IMR-90 (cell line): ENCODE results near the gene RMND5A. TPM values are rescaled to one million over a fixed set of nuclear protein-coding genes. Genes with fewer than 3 reads are reported as not detected.

ENCODE experiments used
- ATAC-seq: fragments of 200-7000 bp; cut with Tn5 transposase; 2 replicates; pipeline ENCODE4 v1.9.1; 2020; ENCODE audit warnings: low read depth, mild to moderate bottlenecking, moderate library complexity
- BruUV-seq: library from RNA; stranded (reverse); fragments of 400-500 nt; replicated peaks from 2 replicates; lab custom pipeline; 2021; lab: Mats Ljungman, UMichigan
- CTCF ChIA-PET: fragments of 300-600 bp; formaldehyde crosslinking; extraction: SDS; loops from one replicate; lab custom pipeline; 2021; ENCODE audit warnings: antibody characterized with exemption; lab: Yijun Ruan, JAX
- POLR2A ChIA-PET: fragments of 300-600 bp; sonication (Branson Sonifier 250); formaldehyde crosslinking; loops from one replicate; lab custom pipeline; 2022; ENCODE audit warnings: antibody characterized with exemption; ENCODE audit not compliant: unreplicated experiment; lab: Charles Lee
- DNase-seq: peaks from one replicate; pipeline ENCODE4 v3.0.0; 2013
- H2AFZ ChIP-seq: replicated peaks from 2 replicates; pipeline ENCODE3; 2013; ENCODE audit warnings: low read length, mild to moderate bottlenecking; ENCODE audit not compliant: poor library complexity
- H2AK5ac ChIP-seq: 2 replicates; pipeline ENCODE4 v1.6.1; 2013; ENCODE audit warnings: low read depth, low read length, inconsistent platforms
- H2AK9ac ChIP-seq: replicated peaks from 2 replicates; pipeline ENCODE3; 2013; ENCODE audit warnings: mild to moderate bottlenecking, low read depth, low read length, moderate library complexity; ENCODE audit not compliant: poor library complexity
- H2BK120ac ChIP-seq: 2 replicates; pipeline ENCODE4 v1.6.1; 2013; ENCODE audit warnings: low read depth, low read length, inconsistent platforms
- H2BK15ac ChIP-seq: 3 replicates; pipeline ENCODE4 v1.6.1; 2013; ENCODE audit warnings: low read depth, low read length, inconsistent platforms
- H2BK20ac ChIP-seq: 2 replicates; pipeline ENCODE4 v1.6.1; 2013; ENCODE audit warnings: low read depth, mild to moderate bottlenecking, inconsistent platforms, low read length, moderate library complexity
- H2BK5ac ChIP-seq: 2 replicates; pipeline ENCODE4 v1.6.1; 2013; ENCODE audit warnings: mild to moderate bottlenecking, low read depth, low read length, inconsistent platforms; ENCODE audit not compliant: poor library complexity, severe bottlenecking
- H3K14ac ChIP-seq: replicated peaks from 2 replicates; pipeline ENCODE4 v1.6.1; 2013; ENCODE audit warnings: low read depth, low read length, inconsistent platforms
- H3K18ac ChIP-seq: 2 replicates; pipeline ENCODE4 v1.6.1; 2013; ENCODE audit warnings: low read depth, low read length, control low read depth
- H3K23ac ChIP-seq: 2 replicates; pipeline ENCODE4 v1.6.1; 2013; ENCODE audit warnings: low read depth, low read length, inconsistent platforms
- H3K27ac ChIP-seq: 2 replicates; pipeline ENCODE4 v1.5.1; 2013; ENCODE audit warnings: mild to moderate bottlenecking, control low read depth, low read length; ENCODE audit not compliant: insufficient read depth
- H3K27me3 ChIP-seq: 2 replicates; pipeline ENCODE4 v1.6.1; 2013; ENCODE audit warnings: low read length; ENCODE audit not compliant: control insufficient read depth, insufficient read depth
- H3K36me3 ChIP-seq: 2 replicates; pipeline ENCODE4 v1.6.1; 2013; ENCODE audit warnings: low read length, mixed read lengths; ENCODE audit not compliant: control insufficient read depth, insufficient read depth
- H3K4ac ChIP-seq: 2 replicates; pipeline ENCODE4 v1.6.1; 2013; ENCODE audit warnings: low read depth, low read length, inconsistent platforms
- H3K4me1 ChIP-seq: 2 replicates; pipeline ENCODE4 v1.6.1; 2013; ENCODE audit warnings: low read length, mixed read lengths; ENCODE audit not compliant: control insufficient read depth, insufficient read depth
- H3K4me2 ChIP-seq: 2 replicates; pipeline ENCODE4 v1.6.1; 2013; ENCODE audit warnings: low read depth, mild to moderate bottlenecking, control low read depth, low read length, moderate library complexity
- H3K4me3 ChIP-seq: 2 replicates; pipeline ENCODE4 v1.5.1; 2013; ENCODE audit warnings: low read depth, mild to moderate bottlenecking, control low read depth, low read length, moderate library complexity; ENCODE audit not compliant: insufficient read depth
- H3K56ac ChIP-seq: 2 replicates; pipeline ENCODE4 v1.6.1; 2013; ENCODE audit warnings: low read length, inconsistent platforms; ENCODE audit not compliant: insufficient read depth; ENCODE audit errors: extremely low read depth
- H3K79me1 ChIP-seq, 2 experiments: 2 replicates each; pipeline ENCODE4 v1.6.1; 2013; ENCODE audit warnings: low read length in 2 of 2, inconsistent platforms in 1 of 2, low read depth in 1 of 2
- H3K9ac ChIP-seq: 2 replicates; pipeline ENCODE4 v1.6.1; 2013; ENCODE audit warnings: low read depth, low read length, control low read depth
- H3K9me1 ChIP-seq: 2 replicates; pipeline ENCODE4 v1.6.1; 2013; ENCODE audit warnings: low read length, inconsistent platforms; ENCODE audit not compliant: insufficient read depth
- H3K9me3 ChIP-seq: 2 replicates; pipeline ENCODE4 v1.6.1; 2013; ENCODE audit warnings: low read length; ENCODE audit not compliant: control insufficient read depth, insufficient read depth
- H4K20me1 ChIP-seq: 2 replicates; pipeline ENCODE4 v1.6.1; 2013; ENCODE audit warnings: low read length, inconsistent platforms; ENCODE audit not compliant: insufficient read depth
- H4K5ac ChIP-seq: 2 replicates; pipeline ENCODE4 v1.6.1; 2013; ENCODE audit warnings: mild to moderate bottlenecking, low read depth, low read length, control low read depth
- H4K8ac ChIP-seq, 2 experiments: 2 replicates each; pipeline ENCODE4 v1.6.1; 2013; ENCODE audit warnings: low read depth in 2 of 2, low read length in 2 of 2, control low read depth in 1 of 2, inconsistent platforms in 1 of 2
- H4K91ac ChIP-seq: 2 replicates; pipeline ENCODE4 v1.6.1; 2013; ENCODE audit warnings: low read depth, low read length, inconsistent platforms; ENCODE audit not compliant: insufficient read depth
- BHLHE40 ChIP-seq: fragments of 150-350 bp; IDR thresholded peaks from 2 replicates; pipeline ENCODE4 v1.6.1; 2016; ENCODE audit warnings: mild to moderate bottlenecking, low read depth, low read length
- CEBPB ChIP-seq: IDR thresholded peaks from 2 replicates; pipeline ENCODE4 v1.6.1; 2012; ENCODE audit warnings: low read depth, low read length, improper control_type of control experiment
- CHD1 ChIP-seq: IDR thresholded peaks from 2 replicates; pipeline ENCODE4 v1.6.1; 2012; ENCODE audit warnings: low read depth, low read length, improper control_type of control experiment
- FOS ChIP-seq: fragments of 150-350 bp; IDR thresholded peaks from 2 replicates; pipeline ENCODE4 v1.6.1; 2016; ENCODE audit warnings: low read depth, low read length
- MAFK ChIP-seq: IDR thresholded peaks from 2 replicates; pipeline ENCODE4 v1.6.1; 2012; ENCODE audit warnings: low read depth, low read length, improper control_type of control experiment
- MAZ ChIP-seq: IDR thresholded peaks from 2 replicates; pipeline ENCODE4 v1.6.1; 2012; ENCODE audit warnings: low read depth, mild to moderate bottlenecking, low read length, improper control_type of control experiment, moderate library complexity, borderline replicate concordance
- MXI1 ChIP-seq: IDR thresholded peaks from 2 replicates; pipeline ENCODE4 v1.6.1; 2012; ENCODE audit warnings: low read depth, mild to moderate bottlenecking, low read length, moderate library complexity, borderline replicate concordance
- NFE2L2 ChIP-seq: fragments of 150-350 bp; IDR thresholded peaks from 2 replicates; pipeline ENCODE4 v1.6.1; 2016; ENCODE audit warnings: low read depth, mild to moderate bottlenecking, low read length
- POLR2A ChIP-seq: IDR thresholded peaks from 2 replicates; pipeline ENCODE4 v1.6.1; 2012; ENCODE audit warnings: mild to moderate bottlenecking, low read depth, low read length
- RAD21 ChIP-seq: IDR thresholded peaks from 2 replicates; pipeline ENCODE4 v1.6.1; 2012; ENCODE audit warnings: low read length, improper control_type of control experiment
- RCOR1 ChIP-seq: IDR thresholded peaks from 2 replicates; pipeline ENCODE4 v1.6.1; 2012; ENCODE audit warnings: mild to moderate bottlenecking, low read length, improper control_type of control experiment; ENCODE audit not compliant: insufficient replicate concordance
- RFX5 ChIP-seq: IDR thresholded peaks from 2 replicates; pipeline ENCODE4 v1.8.0; 2012; ENCODE audit warnings: low read depth, mild to moderate bottlenecking, low read length, moderate library complexity
- SMC3 ChIP-seq: fragments of 150-350 bp; IDR thresholded peaks from 2 replicates; pipeline ENCODE4 v1.6.1; 2016; ENCODE audit warnings: low read depth, mild to moderate bottlenecking, antibody characterized with exemption, low read length, moderate library complexity
- WGBS, 2 experiments: methylation state at CpG; one replicate each; pipeline versions ENCODE4 v1.1.5 to v1.1.7; 2013; ENCODE audit warnings: missing lambda C conversion rate in 2 of 2; ENCODE audit not compliant: insufficient read length in 1 of 2; ENCODE audit errors: extremely low coverage in 2 of 2; 5-methylcytosine and 5-hydroxymethylcytosine counted together
- dilution Hi-C: fragments of 300-500 bp; cut with HindIII; formaldehyde crosslinking; loops from one replicate; pipeline ENCODE4 v1.14.3; 2018; ENCODE audit warnings: low sequenced_read_pairs; ENCODE audit not compliant: unreplicated experiment
- in situ Hi-C: fragments of 300-500 bp; cut with MboI; formaldehyde crosslinking; loops from 3 replicates; pipeline ENCODE4 v1.14.3; 2019; ENCODE audit warnings: low sequenced_read_pairs, inconsistent platforms, mixed read lengths
- intact Hi-C: fragments of 100-400 bp; cut with micrococcal nuclease; formaldehyde crosslinking; loops from 2 replicates; pipeline ENCODE4 v1.10.0; 2022
- polyA plus RNA-seq, 3 experiments: library from polyadenylated mRNA; depleted of rRNA; stranded (reverse); fragments of >200 nt; gene quantifications; 2 replicates each; pipeline ENCODE4 v1.2.3, GENCODE V29; 2012; ENCODE audit warnings: low replicate concordance in 1 of 3
- total RNA-seq: library from RNA; depleted of rRNA; stranded (reverse); fragments of >200 nt; gene quantifications from 2 replicates; pipeline ENCODE4 v1.2.3, GENCODE V29; 2012
- TF ChIP-seq, protein P1 (sequence below): fragments of 150-350 bp; IDR thresholded peaks from 2 replicates; pipeline ENCODE4 v1.6.1; 2017; ENCODE audit warnings: mild to moderate bottlenecking, antibody characterized with exemption, low read length, low read depth
- TF ChIP-seq, protein P2 (sequence below): conservative IDR thresholded peaks from 2 replicates; pipeline ENCODE4 v1.5.1; 2012; ENCODE audit warnings: mild to moderate bottlenecking, low read depth, low read length, improper control_type of control experiment
- TF ChIP-seq, protein P3 (sequence below): fragments of 150-350 bp; IDR thresholded peaks from 2 replicates; pipeline ENCODE4 v1.6.1; 2016; ENCODE audit warnings: low read depth, mild to moderate bottlenecking, low read length, moderate library complexity, borderline replicate concordance

The RMND5A gene
- total and polyA plus RNA-seq, 2 of the 4 experiments (the other 2 are of a cell fraction), result 5.1 to 16.0 TPM

DNA sequence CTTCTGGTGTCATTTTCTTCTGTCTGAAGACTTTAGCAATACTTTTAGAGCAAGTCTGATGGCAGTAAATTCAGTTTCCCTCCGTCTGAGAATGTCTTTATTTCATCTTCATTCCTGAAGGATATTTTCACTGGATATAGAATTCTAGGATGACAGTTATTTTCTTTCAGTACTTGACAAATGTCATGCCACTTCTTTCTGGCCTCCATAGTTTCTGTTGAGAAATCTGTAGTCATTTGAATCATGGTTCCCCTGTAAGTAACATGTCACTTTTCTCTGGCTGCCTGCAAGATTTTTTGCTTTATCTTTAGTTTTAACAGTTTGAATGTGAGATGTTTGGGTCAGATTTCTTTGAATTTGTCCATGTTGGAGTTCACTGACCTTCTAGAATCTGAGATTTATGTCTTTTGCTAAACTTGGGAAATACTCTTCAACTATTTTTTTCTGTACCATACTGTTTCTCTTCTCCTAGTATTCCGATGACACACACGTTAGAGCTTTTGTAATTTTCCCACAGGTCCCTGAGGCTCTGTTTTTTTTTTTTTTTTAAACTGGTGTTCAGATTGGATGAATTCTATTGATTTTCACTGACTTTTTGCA lies 30.2 kb downstream of the RMND5A start:
- POLR2A ChIA-PET, result no interaction called here
- no peak overlapping the region for H2AK9ac ChIP-seq
- H3K14ac ChIP-seq, result no peak overlapping the region
- no peak overlapping the region for H2BK20ac ChIP-seq
- no peak for ATAC-seq
- H3K9me3 ChIP-seq, result no peaks in the 10 kb centered on the region; the same call in 1 of the 2 replicates
- no peak overlapping the region for H2BK5ac ChIP-seq
- H4K8ac ChIP-seq, result no peak overlapping the region
- CTCF ChIA-PET, result no interaction called here
- BruUV-seq, result no TSS peak
- H3K4ac ChIP-seq, result no peak overlapping the region
- H3K27me3 ChIP-seq, result no peaks in the 10 kb centered on the region
- H4K20me1 ChIP-seq, result no peaks in the 10 kb centered on the region; the same call in 1 of the 2 replicates
- in situ Hi-C loops, result no loop called here
- no peak overlapping the region for H2AK5ac ChIP-seq
- DNase-seq, result no peak
- H4K5ac ChIP-seq, result no peak overlapping the region
- H3K36me3 ChIP-seq, result peaks cover 3% of the 10 kb centered on the region; the same call in 1 of the 2 replicates
- H3K9ac ChIP-seq, result no peak overlapping the region
- no peaks in the 10 kb centered on the region for H3K9me1 ChIP-seq
- H2AFZ ChIP-seq, result no peak overlapping the region
- no peak overlapping the region for H2BK15ac ChIP-seq
- H4K91ac ChIP-seq, result no peak overlapping the region
- H3K4me1 ChIP-seq, result no peaks in the 10 kb centered on the region
- no peak overlapping the region for H3K23ac ChIP-seq
- no peak overlapping the region for H3K4me2 ChIP-seq
- H3K27ac ChIP-seq, result no peak overlapping the region
- intact Hi-C loops, result no loop called here
- TF ChIP-seq CEBPB (no peak), MXI1 (no peak), RFX5 (no peak), MAZ (no peak), MAFK (no peak), FOS (no peak), POLR2A (no peak), CHD1 (no peak), NFE2L2 (no peak), RCOR1 (no peak), SMC3 (no peak), RAD21 (no peak), BHLHE40 (no peak)
- TF ChIP-seq, protein P1, sequence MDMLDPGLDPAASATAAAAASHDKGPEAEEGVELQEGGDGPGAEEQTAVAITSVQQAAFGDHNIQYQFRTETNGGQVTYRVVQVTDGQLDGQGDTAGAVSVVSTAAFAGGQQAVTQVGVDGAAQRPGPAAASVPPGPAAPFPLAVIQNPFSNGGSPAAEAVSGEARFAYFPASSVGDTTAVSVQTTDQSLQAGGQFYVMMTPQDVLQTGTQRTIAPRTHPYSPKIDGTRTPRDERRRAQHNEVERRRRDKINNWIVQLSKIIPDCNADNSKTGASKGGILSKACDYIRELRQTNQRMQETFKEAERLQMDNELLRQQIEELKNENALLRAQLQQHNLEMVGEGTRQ, result no peak
- TF ChIP-seq, protein P2, sequence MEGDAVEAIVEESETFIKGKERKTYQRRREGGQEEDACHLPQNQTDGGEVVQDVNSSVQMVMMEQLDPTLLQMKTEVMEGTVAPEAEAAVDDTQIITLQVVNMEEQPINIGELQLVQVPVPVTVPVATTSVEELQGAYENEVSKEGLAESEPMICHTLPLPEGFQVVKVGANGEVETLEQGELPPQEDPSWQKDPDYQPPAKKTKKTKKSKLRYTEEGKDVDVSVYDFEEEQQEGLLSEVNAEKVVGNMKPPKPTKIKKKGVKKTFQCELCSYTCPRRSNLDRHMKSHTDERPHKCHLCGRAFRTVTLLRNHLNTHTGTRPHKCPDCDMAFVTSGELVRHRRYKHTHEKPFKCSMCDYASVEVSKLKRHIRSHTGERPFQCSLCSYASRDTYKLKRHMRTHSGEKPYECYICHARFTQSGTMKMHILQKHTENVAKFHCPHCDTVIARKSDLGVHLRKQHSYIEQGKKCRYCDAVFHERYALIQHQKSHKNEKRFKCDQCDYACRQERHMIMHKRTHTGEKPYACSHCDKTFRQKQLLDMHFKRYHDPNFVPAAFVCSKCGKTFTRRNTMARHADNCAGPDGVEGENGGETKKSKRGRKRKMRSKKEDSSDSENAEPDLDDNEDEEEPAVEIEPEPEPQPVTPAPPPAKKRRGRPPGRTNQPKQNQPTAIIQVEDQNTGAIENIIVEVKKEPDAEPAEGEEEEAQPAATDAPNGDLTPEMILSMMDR, result no peak
- TF ChIP-seq, protein P3, sequence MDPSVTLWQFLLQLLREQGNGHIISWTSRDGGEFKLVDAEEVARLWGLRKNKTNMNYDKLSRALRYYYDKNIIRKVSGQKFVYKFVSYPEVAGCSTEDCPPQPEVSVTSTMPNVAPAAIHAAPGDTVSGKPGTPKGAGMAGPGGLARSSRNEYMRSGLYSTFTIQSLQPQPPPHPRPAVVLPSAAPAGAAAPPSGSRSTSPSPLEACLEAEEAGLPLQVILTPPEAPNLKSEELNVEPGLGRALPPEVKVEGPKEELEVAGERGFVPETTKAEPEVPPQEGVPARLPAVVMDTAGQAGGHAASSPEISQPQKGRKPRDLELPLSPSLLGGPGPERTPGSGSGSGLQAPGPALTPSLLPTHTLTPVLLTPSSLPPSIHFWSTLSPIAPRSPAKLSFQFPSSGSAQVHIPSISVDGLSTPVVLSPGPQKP, result no peak
- H3K56ac ChIP-seq, result no peak overlapping the region
- H3K4me3 ChIP-seq, result no peak overlapping the region
- no peak overlapping the region for H2BK120ac ChIP-seq
- peaks cover 6 to 8% of the 10 kb centered on the region in 2 experiments; a peak in 2 of 4 replicates for H3K79me1 ChIP-seq
- no peak overlapping the region for H3K18ac ChIP-seq
- WGBS, 2 experiments, result no CpG with 5 or more reads among the region's 3 CpGs
- dilution Hi-C loops, result no loop called here
